ENCODE results near the gene KIAA1755.
"Not testable (repeated sequence)": the region's sequence is repeated elsewhere in the genome, so short reads cannot be mapped to it uniquely, and the experiment has no call there.

Gene KIAA1755

GRCh38 chr20:38290829-38291814, 30.6 kb upstream of the KIAA1755 start:
- DNase-seq, result no peak

- no peak for DNase-seq
Observed at GRCh38 chr20:38286586-38287531, 26.3 kb upstream of the KIAA1755 start.

- DNase-seq, result no peak
Observed at GRCh38 chr20:38284893-38285444, 24.4 kb upstream of the KIAA1755 start.

DNA sequence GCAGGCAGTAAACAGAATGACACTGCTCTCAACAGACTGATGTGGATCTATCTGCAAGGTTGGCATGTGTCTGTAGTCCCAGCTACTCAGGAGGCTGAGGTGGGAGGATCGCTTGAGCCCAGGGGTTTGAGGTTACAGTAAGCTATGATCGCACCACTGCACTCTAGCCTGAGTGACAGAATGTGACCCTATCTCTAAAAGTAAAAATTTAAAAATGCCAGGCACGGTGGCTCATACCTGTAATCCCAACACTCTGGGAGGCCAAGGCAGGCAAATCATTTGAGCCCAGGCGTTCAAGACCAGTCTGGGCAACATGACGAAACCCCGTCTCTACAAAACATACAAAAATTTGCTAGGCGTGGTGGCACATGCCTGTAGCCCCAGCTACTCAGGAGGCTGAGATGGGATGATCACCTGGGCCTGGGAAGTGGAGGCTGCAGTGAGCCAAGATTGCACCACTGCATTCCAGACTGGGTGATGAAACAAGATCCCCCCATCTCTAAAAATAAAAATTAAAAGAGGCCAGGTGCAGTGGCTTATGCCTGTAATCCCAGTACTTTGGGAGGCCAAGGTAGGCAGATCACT, 23.6 kb upstream of the KIAA1755 start:
- DNase-seq, result not testable (repeated sequence)

GRCh38 chr20:38283236-38283635, 22.7 kb upstream of the KIAA1755 start:
- no peak for DNase-seq

DNA sequence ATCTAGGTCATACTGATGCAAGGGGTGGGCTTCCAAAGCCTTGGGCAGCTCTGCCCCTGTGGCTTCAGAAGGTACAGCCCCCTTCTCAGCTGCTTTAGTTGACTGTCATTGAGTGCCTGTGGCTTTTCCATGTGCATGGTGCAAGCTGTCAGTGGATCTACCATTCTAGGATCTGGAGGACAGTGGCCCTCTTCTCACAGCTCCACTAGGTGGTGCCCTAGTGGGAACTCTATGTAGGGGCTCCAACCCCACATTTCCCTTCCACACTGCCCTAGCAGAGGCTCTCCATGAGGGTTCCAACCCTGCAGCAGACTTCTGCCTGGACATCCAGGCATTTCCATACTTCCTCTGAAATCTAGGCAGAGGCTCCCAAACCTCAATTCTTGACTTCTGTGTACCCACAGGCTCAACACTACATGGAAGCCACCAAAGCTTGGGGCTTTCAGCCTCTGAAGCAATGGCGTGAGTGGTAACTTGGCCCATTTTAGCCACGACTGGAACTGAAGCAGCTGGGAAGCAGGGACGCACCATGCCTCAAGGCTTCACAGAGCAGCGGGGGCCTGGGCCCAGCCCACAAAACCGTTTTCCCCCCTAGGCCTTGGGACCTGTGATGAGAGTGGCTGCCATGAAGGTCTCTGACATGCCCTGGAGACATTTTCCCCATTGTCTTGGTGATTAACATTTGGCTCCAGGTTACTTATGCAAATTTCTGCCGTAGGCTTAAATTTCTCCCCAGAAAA, 20.8 kb upstream of the KIAA1755 start:
- DNase-seq, result not testable (repeated sequence)

DNA sequence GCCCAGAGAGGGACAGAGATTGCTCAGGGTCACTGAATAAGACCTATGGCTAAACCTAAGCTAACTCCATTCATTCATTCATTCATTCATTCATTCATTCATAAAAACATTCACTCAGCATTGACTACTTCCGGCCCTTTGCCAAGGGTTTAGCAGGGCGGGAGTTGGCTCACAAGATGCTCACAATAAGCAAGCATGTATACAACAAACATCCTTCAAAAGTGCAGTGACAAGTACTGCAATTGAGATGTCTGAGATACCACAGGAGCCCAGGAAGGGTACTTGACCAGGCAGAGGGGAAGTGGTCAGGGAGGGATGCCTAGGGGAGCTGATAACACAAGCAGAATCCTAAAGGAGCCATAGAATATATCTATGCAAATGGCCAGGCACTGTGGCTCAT, 18.2 kb upstream of the KIAA1755 start:
- DNase-seq, result no peak

DNA sequence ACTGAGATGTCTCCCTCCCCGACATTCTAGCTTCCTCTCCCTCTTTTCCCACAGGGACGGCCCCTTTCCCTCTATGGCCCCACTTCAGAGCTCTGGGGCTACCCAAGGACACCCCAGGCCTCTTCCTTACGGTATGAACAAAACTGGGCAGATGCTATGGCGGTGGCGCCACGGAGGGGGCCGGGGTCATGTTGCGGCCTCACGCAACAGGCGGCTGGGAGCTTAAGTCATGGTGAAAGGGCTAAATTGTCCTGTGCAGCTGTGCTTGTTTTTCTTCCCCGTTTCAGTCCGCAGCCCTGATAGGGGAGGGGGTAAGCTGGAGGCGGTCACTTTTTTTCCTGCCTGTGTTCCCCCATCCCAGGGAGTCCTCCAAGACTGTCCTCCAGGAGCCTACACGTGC, 17.6 kb upstream of the KIAA1755 start:
- no peak for DNase-seq

- no peak for DNase-seq
Observed at GRCh38 chr20:38277691-38278090, 17.2 kb upstream of the KIAA1755 start.

DNA sequence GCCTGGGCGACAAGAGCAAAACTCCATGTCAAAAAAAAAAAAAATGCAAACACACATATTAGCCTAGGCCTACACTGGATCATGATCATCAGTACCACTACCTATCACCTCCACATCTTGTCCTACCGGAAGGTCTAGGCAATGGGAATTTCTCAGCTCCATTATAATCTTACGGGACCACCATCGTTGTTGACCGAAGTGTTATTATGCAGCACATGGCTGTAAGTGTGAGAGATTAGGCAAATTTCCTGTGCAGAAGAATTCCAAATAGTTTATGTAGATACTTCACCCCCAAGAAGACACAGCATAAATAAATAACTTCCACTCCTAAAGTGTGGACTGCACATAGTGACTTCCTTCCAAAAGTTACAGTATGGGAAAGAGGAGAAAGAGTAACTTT, 16.8 kb upstream of the KIAA1755 start:
- no peak for DNase-seq

DNA sequence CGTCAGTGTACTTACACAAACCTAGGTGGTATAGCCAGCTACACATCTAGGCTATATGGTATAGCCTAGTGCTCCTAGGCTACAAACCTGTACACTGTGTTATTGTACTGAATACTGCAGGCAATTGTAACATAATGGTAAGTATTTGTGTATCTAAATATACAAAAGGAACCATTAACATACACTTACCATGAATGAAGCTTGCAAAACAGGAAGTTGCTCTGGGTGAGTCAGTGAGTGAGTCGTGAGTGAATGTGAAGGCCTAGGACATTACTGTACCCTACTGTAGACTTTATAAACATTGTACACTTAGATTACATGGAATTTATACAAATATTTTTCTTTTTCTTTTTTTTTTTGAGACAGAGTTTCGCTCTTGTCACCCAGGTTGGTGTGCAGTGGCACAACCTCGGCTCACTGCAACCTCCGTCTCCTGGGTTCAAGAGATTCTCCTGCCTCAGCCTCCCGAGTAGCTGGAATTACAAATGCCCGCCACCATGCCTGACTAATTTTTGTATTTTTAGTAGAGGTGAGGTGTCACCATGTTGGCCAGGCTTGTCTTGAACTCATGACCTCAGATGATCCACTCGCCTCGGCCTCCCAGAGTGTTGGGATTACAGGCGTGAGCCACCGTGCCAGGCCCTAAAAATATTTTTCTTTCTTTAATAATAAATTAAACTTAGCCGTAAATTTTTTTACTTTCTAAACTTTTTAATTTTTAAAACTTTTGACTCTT, 15.4 kb upstream of the KIAA1755 start:
- DNase-seq, result no peak

DNA sequence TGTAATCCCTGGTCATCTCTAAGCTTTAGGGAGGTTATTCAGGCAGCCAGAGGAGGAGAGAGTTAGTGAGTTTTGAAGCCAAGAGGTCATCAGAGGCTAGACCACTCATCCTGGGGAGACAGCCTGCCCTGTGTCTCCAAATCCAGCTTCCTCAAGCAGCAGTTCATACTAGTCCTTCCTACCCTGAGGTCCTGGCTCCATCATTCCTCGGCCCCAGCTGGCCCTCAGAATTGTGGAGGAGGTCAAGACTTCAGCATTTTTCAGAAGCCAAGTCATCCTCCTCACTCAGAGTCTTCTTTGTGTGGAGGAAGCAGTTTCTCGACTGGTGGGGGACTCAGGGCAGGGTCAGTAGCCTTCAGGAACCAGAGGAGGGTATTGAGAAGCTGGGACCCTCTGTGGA, 12.4 kb upstream of the KIAA1755 start:
- DNase-seq, result no peak

DNA sequence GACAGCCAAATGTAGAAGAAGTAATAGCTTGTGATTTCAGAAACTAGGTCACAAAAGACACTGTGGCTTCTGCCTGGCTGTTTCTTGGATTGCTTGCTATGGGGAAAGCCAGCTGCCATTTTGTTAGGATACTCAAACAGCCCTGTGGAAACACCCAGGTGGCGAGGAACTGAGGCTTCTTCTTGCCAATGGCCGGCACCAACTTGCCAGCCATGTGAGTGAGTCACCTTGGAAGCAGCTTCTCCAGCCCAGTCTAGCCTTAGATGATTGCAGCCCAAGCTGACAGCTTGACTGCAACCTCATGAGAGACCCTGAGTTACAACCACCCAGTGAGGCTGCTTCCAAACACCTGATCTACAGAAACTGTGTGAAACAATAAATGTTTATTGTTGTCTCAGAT, 11.9 kb upstream of the KIAA1755 start:
- DNase-seq, result no peak

GRCh38 chr20:38271608-38272120, 11.1 kb upstream of the KIAA1755 start:
- DNase-seq, result no peak

DNA sequence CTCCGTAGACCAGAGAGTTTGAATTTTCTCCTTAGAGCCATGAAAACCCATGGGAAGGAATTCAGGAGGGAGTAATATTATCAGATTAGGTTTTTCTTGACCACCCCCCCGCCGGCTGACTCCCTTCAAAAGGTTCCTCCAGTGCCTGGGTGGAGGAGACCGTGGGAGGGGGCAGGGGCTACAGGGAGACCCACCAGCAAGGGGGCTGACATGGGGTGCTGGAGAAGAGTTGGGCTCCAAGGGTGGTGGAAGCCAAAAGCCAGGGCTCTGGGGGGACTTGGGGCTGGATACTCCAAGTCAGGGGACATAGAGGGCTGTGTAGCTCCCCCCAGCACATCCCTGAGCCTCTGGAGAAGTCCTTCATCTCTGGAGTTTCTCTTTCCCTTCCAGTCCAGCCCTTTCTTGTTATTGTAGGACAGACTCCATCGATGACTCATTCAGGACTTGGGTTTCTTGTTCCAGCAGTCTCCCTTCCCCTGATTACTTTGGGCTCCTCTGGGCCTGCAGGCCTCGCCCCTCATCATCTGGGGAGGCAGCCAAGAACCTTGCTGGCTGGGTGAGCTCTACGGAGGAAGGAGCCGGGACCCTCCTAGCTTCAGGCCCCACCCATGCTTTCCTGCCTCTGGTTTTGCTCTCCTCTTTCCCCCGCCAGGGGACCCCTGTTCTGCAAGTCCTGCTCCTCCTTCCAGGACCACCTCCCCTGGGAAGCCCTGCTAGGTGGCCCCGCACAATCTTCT, 10.5 kb upstream of the KIAA1755 start:
- no peak for DNase-seq

DNA sequence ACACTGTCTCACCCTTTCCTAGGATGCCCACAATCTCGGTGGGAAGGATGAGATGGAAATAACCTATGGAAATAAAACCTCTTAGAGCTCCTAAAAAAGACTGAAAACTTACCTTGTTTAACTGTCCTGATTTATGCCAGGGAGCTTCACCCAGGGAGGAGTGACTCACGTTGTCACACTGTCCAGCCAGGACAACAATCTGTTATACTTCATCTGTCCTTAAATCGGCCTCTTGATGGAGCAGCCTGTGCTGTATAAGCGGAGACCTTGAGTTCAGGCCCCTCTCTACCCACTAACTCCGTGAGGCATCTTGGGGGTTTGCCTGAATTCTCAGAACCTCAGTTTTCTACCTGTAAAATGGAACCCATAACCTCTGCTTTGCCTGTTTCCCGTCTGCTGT, 9.2 kb upstream of the KIAA1755 start:
- no peak for DNase-seq

- DNase-seq, result no peak
Observed at GRCh38 chr20:38269040-38269439, 8.5 kb upstream of the KIAA1755 start.

DNA sequence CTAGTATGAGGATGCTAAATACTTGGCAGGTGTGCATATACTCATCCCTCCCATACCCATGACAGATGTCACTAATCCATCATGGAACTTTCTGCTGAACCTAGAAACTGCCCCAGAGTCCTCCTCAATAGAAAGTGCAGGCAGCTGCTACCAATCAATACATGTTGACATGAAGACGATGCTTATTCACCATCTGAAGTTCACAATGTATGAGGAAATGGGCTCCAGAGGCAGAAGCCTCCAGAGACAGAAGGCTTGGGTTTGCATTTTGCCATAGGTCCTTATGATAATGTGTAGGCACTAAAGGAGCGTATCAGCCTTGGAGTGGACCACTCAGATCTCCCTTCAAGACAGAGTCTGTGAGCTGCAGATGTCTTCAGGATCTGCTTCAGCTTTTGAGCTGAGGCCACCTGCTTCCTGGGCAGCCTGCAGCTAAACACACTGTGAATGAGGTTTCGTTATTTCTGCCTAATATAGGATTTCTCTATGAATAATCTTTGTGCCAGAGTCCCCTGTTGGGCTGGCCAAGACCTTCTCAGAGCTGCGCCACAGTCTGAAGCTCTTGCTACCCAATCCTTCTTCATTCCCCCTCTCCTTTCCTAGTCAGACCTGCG, 7.5 kb upstream of the KIAA1755 start:
- no peak for DNase-seq

- DNase-seq, result no peak
Observed at GRCh38 chr20:38267296-38267695, 6.8 kb upstream of the KIAA1755 start.

- DNase-seq, result no peak
Observed at GRCh38 chr20:38266426-38266825, 5.9 kb upstream of the KIAA1755 start.
